IPS-20b (cell line): Measurements from ENCODE around the gene APPL1.

Experiments used
- H3K27ac ChIP-seq: one replicate; pipeline ENCODE4 v1.5.1; 2013; ENCODE audit warnings: low read length
- H3K27me3 ChIP-seq: 2 replicates; pipeline ENCODE4 v1.6.1; 2013; ENCODE audit warnings: mild to moderate bottlenecking, low read length, inconsistent platforms; ENCODE audit not compliant: insufficient read depth
- H3K36me3 ChIP-seq: 2 replicates; pipeline ENCODE4 v1.6.1; 2013; ENCODE audit warnings: low read depth, mild to moderate bottlenecking, inconsistent platforms, low read length, moderate library complexity; ENCODE audit not compliant: insufficient read depth
- H3K4me1 ChIP-seq: 2 replicates; pipeline ENCODE4 v1.6.1; 2013; ENCODE audit warnings: mild to moderate bottlenecking, control low read depth, inconsistent platforms, low read length, moderate library complexity; ENCODE audit not compliant: insufficient read depth
- H3K4me3 ChIP-seq: 2 replicates; pipeline ENCODE4 v1.5.1; 2013; ENCODE audit warnings: mild to moderate bottlenecking, low read length, inconsistent platforms
- H3K9ac ChIP-seq: 2 replicates; pipeline ENCODE4 v1.6.1; 2013; ENCODE audit warnings: low read depth, mild to moderate bottlenecking, inconsistent platforms, low read length, moderate library complexity
- H3K9me3 ChIP-seq: 2 replicates; pipeline ENCODE4 v1.6.1; 2013; ENCODE audit warnings: mild to moderate bottlenecking, low read depth, low read length, inconsistent platforms; ENCODE audit not compliant: insufficient read depth

The APPL1 gene

GRCh38 chr3:57230006-57230405, 2.5 kb downstream of the APPL1 start:
- H3K9ac ChIP-seq, result no peak overlapping the region
- H3K4me3 ChIP-seq, result no peak overlapping the region

GRCh38 chr3:57233799-57234198, 6.3 kb downstream of the APPL1 start:
- no peak overlapping the region for H3K27ac ChIP-seq
- H3K36me3 ChIP-seq, result peaks cover 7% of the 10 kb centered on the region
- peaks cover 5% of the 10 kb centered on the region for H3K27me3 ChIP-seq

More at GRCh38 chr3:57230006-57230405, 2.5 kb downstream of the APPL1 start:
- no peaks in the 10 kb centered on the region for H3K9me3 ChIP-seq
- H3K36me3 ChIP-seq, result no peaks in the 10 kb centered on the region
- H3K27me3 ChIP-seq, result peaks cover 18% of the 10 kb centered on the region
- H3K4me1 ChIP-seq, result peaks cover 4% of the 10 kb centered on the region; the same call in 1 of the 2 replicates
- H3K27ac ChIP-seq, result no peak overlapping the region

GRCh38 chr3:57234613-57235575, 7.4 kb downstream of the APPL1 start:
- H3K27me3 ChIP-seq, result no peaks in the 10 kb centered on the region
- H3K9me3 ChIP-seq, result no peaks in the 10 kb centered on the region
- H3K4me1 ChIP-seq, result no peaks in the 10 kb centered on the region
- H3K9ac ChIP-seq, result no peak overlapping the region
- H3K4me3 ChIP-seq, result no peak overlapping the region
- no peak overlapping the region for H3K27ac ChIP-seq
- peaks cover 18% of the 10 kb centered on the region for H3K36me3 ChIP-seq

More at GRCh38 chr3:57233799-57234198, 6.3 kb downstream of the APPL1 start:
- Histone ChIP-seq H3K4me1 (no peaks in the 10 kb centered on the region), H3K9ac (no peak overlapping the region), H3K9me3 (no peaks in the 10 kb centered on the region), H3K4me3 (no peak overlapping the region)

- peaks cover 58% of the 10 kb centered on the region for H3K36me3 ChIP-seq
- H3K9me3 ChIP-seq, result no peaks in the 10 kb centered on the region
- no peaks in the 10 kb centered on the region for H3K4me1 ChIP-seq
- H3K27ac ChIP-seq, result no peak overlapping the region
- no peak overlapping the region for H3K9ac ChIP-seq
- H3K27me3 ChIP-seq, result no peaks in the 10 kb centered on the region
- H3K4me3 ChIP-seq, result no peak overlapping the region
Measured at GRCh38 chr3:57244946-57245345, 17.4 kb downstream of the APPL1 start.

- H3K4me3 ChIP-seq, result no peak overlapping the region
- H3K9ac ChIP-seq, result no peak overlapping the region
- no peak overlapping the region for H3K27ac ChIP-seq
- H3K9me3 ChIP-seq, result no peaks in the 10 kb centered on the region
- no peaks in the 10 kb centered on the region for H3K27me3 ChIP-seq
- H3K36me3 ChIP-seq, result peaks cover 27% of the 10 kb centered on the region
- no peaks in the 10 kb centered on the region for H3K4me1 ChIP-seq
Measured at GRCh38 chr3:57252404-57252803, 24.9 kb downstream of the APPL1 start.

- Histone ChIP-seq H3K36me3 (peaks cover 53% of the 10 kb centered on the region), H3K27me3 (no peaks in the 10 kb centered on the region), H3K9ac (no peak overlapping the region), H3K27ac (no peak overlapping the region), H3K9me3 (no peaks in the 10 kb centered on the region), H3K4me1 (no peaks in the 10 kb centered on the region), H3K4me3 (no peak overlapping the region)
Measured at GRCh38 chr3:57256844-57257243, 29.3 kb downstream of the APPL1 start.

GRCh38 chr3:57257678-57258077, 30.1 kb downstream of the APPL1 start:
- H3K36me3 ChIP-seq, result peaks cover 49% of the 10 kb centered on the region
- H3K27ac ChIP-seq, result no peak overlapping the region
- H3K9me3 ChIP-seq, result no peaks in the 10 kb centered on the region
- H3K4me1 ChIP-seq, result no peaks in the 10 kb centered on the region
- no peak overlapping the region for H3K9ac ChIP-seq
- H3K27me3 ChIP-seq, result no peaks in the 10 kb centered on the region
- no peak overlapping the region for H3K4me3 ChIP-seq

GRCh38 chr3:57261119-57261518, 33.6 kb downstream of the APPL1 start:
- Histone ChIP-seq H3K27me3 (no peaks in the 10 kb centered on the region), H3K4me3 (no peak overlapping the region), H3K27ac (no peak overlapping the region), H3K9me3 (no peaks in the 10 kb centered on the region), H3K4me1 (no peaks in the 10 kb centered on the region), H3K36me3 (peaks cover 62% of the 10 kb centered on the region), H3K9ac (no peak overlapping the region)

- no peaks in the 10 kb centered on the region for H3K27me3 ChIP-seq
- H3K36me3 ChIP-seq, result peaks cover 62% of the 10 kb centered on the region
- H3K4me1 ChIP-seq, result no peaks in the 10 kb centered on the region
- H3K9ac ChIP-seq, result no peak overlapping the region
- H3K27ac ChIP-seq, result no peak overlapping the region
- H3K9me3 ChIP-seq, result no peaks in the 10 kb centered on the region
- H3K4me3 ChIP-seq, result no peak overlapping the region
Measured at GRCh38 chr3:57261929-57262328, 34.4 kb downstream of the APPL1 start.

GRCh38 chr3:57268416-57268815, 40.9 kb downstream of the APPL1 start:
- H3K4me1 ChIP-seq, result no peaks in the 10 kb centered on the region
- H3K36me3 ChIP-seq, result peaks cover 39% of the 10 kb centered on the region
- H3K9ac ChIP-seq, result no peak overlapping the region
- no peaks in the 10 kb centered on the region for H3K27me3 ChIP-seq
- H3K9me3 ChIP-seq, result no peaks in the 10 kb centered on the region
- H3K27ac ChIP-seq, result no peak overlapping the region
- H3K4me3 ChIP-seq, result no peak overlapping the region

- Histone ChIP-seq H3K27ac (no peak overlapping the region), H3K9ac (no peak overlapping the region), H3K36me3 (peaks cover 9% of the 10 kb centered on the region; the same call in 1 of the 2 replicates), H3K9me3 (peaks cover 5% of the 10 kb centered on the region; the same call in 1 of the 2 replicates), H3K4me1 (no peaks in the 10 kb centered on the region), H3K27me3 (no peaks in the 10 kb centered on the region), H3K4me3 (no peak overlapping the region)
Measured at GRCh38 chr3:57274845-57275244, 47.3 kb downstream of the APPL1 start.

GRCh38 chr3:57275393-57275792, 47.9 kb downstream of the APPL1 start:
- no peak overlapping the region for H3K4me3 ChIP-seq
- no peak overlapping the region for H3K27ac ChIP-seq
- peaks cover 5% of the 10 kb centered on the region; the same call in 1 of the 2 replicates for H3K9me3 ChIP-seq
- H3K27me3 ChIP-seq, result no peaks in the 10 kb centered on the region
- no peaks in the 10 kb centered on the region for H3K4me1 ChIP-seq
- H3K36me3 ChIP-seq, result peaks cover 3% of the 10 kb centered on the region; the same call in 1 of the 2 replicates
- no peak overlapping the region for H3K9ac ChIP-seq
